Progenitor cell of endocrine pancreas (in vitro differentiated cells): ENCODE results near the gene TXNDC11. TPM values are rescaled to one million over a fixed set of nuclear protein-coding genes. Genes with fewer than 3 reads are reported as not detected.
A peak's percentile ranks its signal among the peaks of the same experiment; 100 is the strongest.

Experiments
- DNase-seq: peaks from one replicate; pipeline ENCODE4 v3.0.0; 2021; ENCODE audit warnings: low spot score; ENCODE audit not compliant: unreplicated experiment
- H3K27ac Mint-ChIP-seq: 2 replicates; pipeline ENCODE4 v1.8.0; 2021; ENCODE audit warnings: mild to moderate bottlenecking, moderate library complexity, mixed read lengths
- H3K27me3 Mint-ChIP-seq: 2 replicates; pipeline ENCODE4 v1.8.0; 2021; ENCODE audit warnings: mixed read lengths
- H3K36me3 Mint-ChIP-seq: 2 replicates; pipeline ENCODE4 v1.8.0; 2022; ENCODE audit warnings: mixed read lengths; ENCODE audit not compliant: insufficient read depth
- H3K4me1 Mint-ChIP-seq: 2 replicates; pipeline ENCODE4 v1.8.0; 2021; ENCODE audit warnings: low read depth, mixed read lengths
- H3K4me3 Mint-ChIP-seq: 2 replicates; pipeline ENCODE4 v1.8.0; 2021; ENCODE audit warnings: low read depth, mild to moderate bottlenecking, moderate library complexity, mixed read lengths
- H3K9me3 Mint-ChIP-seq: 2 replicates; pipeline ENCODE4 v1.8.0; 2021; ENCODE audit warnings: low read depth, mixed read lengths
- total RNA-seq: library from RNA; stranded (reverse); gene quantifications from 2 replicates; pipeline ENCODE4 v1.2.1, GENCODE V29; 2021
- TF ChIP-seq, protein P1 (sequence below): fragments of 200-600 bp; sonication (generic); IDR thresholded peaks from one replicate; pipeline ENCODE4 v1.5.0; 2021; ENCODE audit warnings: antibody characterized with exemption, mild to moderate bottlenecking; ENCODE audit not compliant: unreplicated experiment

The TXNDC11 gene
- total RNA-seq, 1 donor from 2014 or later = 30.8 TPM

DNA sequence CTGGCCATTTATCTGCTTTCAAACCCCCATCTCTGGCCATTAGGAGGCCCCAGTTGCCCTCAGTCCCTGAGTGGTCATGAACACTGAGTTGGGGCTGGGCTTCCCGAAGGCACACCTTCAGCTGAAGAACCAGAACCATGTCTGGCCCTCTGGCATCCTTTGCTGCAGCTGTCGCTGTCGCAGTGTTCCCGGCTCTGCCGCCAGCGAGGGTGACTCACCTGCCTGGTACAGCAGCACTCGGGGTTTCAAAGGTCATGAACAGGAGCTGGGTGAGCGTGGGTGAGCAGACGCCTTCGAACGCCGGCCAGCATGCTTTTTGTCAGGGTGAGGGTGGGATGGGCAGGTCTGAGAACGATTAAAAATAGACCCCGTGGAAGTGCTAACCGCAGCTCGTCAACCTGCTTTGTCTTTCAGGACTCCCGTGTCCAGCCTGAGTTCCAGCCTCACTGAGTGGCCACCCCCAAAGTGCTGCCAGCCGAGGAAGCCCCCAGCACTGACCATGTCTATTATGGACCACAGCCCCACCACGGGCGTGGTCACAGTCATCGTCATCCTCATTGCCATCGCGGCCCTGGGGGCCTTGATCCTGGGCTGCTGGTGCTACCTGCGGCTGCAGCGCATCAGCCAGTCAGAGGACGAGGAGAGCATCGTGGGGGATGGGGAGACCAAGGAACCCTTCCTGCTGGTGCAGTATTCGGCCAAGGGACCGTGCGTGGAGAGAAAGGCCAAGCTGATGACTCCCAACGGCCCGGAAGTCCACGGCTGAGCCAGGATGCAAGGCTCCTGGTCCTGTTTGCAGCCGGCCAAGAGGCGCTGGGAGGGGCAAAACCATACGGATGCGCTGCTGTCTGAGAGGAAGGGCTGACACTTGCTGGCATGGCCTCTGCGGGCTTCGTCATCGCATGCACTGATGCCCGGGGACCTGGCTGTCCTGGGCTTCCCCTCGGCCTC is 66.8 kb downstream of the TXNDC11 start:
- TF ChIP-seq, protein P1, sequence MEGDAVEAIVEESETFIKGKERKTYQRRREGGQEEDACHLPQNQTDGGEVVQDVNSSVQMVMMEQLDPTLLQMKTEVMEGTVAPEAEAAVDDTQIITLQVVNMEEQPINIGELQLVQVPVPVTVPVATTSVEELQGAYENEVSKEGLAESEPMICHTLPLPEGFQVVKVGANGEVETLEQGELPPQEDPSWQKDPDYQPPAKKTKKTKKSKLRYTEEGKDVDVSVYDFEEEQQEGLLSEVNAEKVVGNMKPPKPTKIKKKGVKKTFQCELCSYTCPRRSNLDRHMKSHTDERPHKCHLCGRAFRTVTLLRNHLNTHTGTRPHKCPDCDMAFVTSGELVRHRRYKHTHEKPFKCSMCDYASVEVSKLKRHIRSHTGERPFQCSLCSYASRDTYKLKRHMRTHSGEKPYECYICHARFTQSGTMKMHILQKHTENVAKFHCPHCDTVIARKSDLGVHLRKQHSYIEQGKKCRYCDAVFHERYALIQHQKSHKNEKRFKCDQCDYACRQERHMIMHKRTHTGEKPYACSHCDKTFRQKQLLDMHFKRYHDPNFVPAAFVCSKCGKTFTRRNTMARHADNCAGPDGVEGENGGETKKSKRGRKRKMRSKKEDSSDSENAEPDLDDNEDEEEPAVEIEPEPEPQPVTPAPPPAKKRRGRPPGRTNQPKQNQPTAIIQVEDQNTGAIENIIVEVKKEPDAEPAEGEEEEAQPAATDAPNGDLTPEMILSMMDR = no peak

DNA sequence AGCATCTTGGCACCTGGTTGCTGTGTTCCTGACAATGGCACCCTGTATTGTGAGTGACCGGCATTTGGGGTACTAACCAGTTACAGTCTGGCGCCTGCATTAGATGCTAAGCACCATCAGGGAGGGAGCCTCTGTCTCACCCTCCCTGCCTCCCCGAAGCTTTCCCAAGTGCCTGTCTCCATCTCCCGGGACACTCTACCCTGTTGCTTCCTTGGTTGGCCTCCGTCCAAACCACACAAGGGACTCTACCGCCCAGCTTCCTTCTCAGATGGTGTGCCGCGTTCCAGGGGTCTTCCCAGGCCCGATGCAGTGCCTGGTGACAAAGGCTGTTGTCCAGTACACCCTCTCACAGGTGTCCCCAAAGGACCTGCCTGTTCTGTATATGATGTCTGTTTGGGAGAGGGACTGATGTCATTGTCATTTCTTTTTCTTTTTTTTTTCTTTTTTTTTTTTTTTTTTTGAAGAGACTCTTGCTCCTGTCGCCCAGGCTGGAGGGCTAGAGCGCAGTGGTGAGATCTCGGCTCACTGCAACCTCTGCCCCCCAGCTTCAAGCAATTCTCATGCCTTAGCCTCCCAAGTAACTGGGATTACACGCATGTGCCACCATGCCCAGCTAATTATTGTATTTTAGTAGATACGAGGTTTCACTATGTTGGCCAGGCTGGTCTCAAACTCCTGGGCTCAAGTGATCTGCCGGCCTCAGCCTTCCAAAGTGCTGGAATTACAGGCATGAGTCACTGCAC is 67.7 kb downstream of the TXNDC11 start:
- DNase-seq = no peak
- no peaks in the 10 kb centered on the region for H3K9me3 Mint-ChIP-seq
- H3K36me3 Mint-ChIP-seq = peaks cover 10% of the 10 kb centered on the region
- H3K4me3 Mint-ChIP-seq = no peak overlapping the region
- TF ChIP-seq, protein P1 = no peak
- H3K27ac Mint-ChIP-seq = peak overlapping the region; percentile 85
- no peaks in the 10 kb centered on the region for H3K27me3 Mint-ChIP-seq
- H3K4me1 Mint-ChIP-seq = peaks cover 25% of the 10 kb centered on the region

More for the DNA sequence above, 66.8 kb downstream of the TXNDC11 start:
- Mint-ChIP-seq H3K4me3 (no peak overlapping the region), H3K4me1 (peaks cover 16% of the 10 kb centered on the region), H3K27ac (peak overlapping the region; percentile 37), H3K9me3 (no peaks in the 10 kb centered on the region), H3K27me3 (no peaks in the 10 kb centered on the region), H3K36me3 (peaks cover 10% of the 10 kb centered on the region)
- no peak for DNase-seq

DNA sequence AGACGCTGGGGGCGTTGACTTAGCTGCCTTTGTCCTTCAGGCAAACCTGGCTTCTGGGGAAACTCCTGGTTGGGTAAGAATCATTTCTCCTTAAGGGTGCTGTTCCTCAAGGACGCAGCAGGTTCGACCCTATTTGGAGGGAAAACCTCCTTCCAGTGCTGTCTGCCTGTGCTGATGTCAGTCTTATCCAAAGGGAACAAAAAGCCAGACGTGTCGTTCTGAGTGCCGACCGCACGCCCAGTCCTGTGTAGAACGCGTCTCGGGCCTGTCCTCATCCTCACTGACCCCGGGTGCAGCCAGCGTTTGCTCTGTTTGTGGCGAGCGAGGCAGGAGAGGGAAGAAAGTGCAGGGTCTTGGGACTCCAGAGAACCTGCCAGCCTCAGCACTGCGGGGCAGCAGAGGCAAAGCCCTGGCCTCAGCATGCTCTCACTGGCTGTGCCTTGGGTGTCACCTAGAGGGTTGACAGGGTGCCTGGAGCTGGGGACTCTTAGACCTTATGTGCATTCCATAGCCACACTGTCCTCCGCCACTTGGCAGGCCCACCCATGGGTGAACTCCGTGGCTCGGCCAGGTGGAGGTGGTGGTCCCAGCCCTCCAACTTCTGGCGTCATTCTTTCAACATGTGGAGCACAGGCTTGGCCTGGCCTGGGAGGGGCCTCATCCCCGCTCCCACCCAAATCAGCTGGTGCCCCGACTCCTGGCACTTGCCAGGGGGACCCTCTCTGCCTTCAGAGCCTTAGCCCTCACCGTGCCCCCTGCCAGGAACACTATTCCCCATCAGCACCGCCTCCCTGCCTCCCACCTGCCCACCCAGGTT is 68.4 kb downstream of the TXNDC11 start:
- peaks cover 27% of the 10 kb centered on the region for H3K4me1 Mint-ChIP-seq
- DNase-seq = no peak
- H3K27ac Mint-ChIP-seq = peak overlapping the region; percentile 85
- H3K4me3 Mint-ChIP-seq = no peak overlapping the region
- no peaks in the 10 kb centered on the region for H3K9me3 Mint-ChIP-seq
- TF ChIP-seq, protein P1 = no peak
- H3K36me3 Mint-ChIP-seq = peaks cover 8% of the 10 kb centered on the region
- H3K27me3 Mint-ChIP-seq = no peaks in the 10 kb centered on the region

DNA sequence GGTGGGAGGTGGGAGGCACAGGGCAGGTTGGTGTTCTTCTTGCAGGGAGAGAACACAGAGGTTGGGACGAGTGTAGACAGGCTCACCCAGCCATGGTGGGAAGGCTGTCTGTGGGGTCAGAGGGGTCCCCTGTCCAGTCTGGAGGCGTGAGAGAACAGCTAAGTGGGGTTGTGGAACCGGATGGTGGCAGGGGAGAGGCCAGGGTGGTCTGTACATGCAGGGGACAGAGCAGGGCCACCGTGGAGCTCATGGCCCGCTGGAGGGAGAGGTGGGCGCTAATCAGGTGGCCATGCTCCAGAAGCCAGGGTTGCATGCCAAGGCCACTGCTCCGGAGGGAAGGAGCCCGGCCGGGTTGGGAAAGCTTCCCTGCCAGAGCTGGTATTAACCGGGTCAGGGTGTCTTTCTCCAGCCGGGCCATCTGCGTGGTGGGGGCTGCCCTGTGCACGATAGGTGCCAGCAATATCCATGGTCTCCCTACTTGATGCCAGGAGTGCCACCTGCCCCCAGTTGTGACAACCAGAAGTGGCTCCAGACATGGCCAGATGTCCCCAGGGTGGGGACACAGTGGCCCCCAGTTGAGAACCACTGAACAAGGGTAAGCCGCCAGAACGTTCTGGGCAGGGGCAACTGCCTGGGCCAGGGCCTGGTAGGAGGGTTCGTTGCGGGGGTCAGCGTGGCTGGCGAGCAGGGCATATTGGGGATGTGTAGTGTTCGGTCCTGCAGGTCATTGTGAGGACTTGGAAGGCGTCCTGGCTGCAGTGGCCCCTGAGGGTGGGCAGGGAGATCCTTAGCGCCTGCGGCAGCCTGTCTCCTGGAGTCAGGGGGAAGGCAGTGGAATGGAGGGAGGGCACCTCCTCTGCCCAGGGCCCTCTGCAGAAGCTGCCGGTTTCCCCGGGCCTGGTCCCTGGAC is 69.3 kb downstream of the TXNDC11 start:
- no peak for DNase-seq
- Mint-ChIP-seq H3K36me3 (peaks cover 6% of the 10 kb centered on the region), H3K27me3 (no peaks in the 10 kb centered on the region), H3K4me1 (peaks cover 27% of the 10 kb centered on the region), H3K4me3 (no peak overlapping the region), H3K27ac (peak overlapping the region; percentile 56), H3K9me3 (no peaks in the 10 kb centered on the region)
- TF ChIP-seq, protein P1 = no peak
